Medulla oblongata (tissue), 1 donor: ENCODE measurements around the gene GABRP.

ENCODE experiments used
- DNase-seq: peaks from one replicate; pipeline ENCODE4 v3.0.0-alpha.2; 2015; ENCODE audit errors: extremely low spot score

GABRP gene

DNA sequence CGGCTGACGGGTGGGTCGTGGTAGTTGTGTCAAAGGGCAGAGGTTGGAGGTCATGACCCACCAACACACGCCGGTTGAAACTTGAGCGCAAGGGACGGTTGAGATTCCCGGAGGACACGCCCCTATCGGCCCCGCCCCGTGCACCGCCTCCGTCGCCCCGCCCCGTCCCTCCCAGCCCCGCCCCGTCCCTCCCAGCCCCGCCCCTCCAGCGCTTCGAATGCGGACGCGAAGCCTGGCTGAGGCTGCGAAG is 78.1 kb downstream of the GABRP start:
- DNase-seq = no peak

DNA sequence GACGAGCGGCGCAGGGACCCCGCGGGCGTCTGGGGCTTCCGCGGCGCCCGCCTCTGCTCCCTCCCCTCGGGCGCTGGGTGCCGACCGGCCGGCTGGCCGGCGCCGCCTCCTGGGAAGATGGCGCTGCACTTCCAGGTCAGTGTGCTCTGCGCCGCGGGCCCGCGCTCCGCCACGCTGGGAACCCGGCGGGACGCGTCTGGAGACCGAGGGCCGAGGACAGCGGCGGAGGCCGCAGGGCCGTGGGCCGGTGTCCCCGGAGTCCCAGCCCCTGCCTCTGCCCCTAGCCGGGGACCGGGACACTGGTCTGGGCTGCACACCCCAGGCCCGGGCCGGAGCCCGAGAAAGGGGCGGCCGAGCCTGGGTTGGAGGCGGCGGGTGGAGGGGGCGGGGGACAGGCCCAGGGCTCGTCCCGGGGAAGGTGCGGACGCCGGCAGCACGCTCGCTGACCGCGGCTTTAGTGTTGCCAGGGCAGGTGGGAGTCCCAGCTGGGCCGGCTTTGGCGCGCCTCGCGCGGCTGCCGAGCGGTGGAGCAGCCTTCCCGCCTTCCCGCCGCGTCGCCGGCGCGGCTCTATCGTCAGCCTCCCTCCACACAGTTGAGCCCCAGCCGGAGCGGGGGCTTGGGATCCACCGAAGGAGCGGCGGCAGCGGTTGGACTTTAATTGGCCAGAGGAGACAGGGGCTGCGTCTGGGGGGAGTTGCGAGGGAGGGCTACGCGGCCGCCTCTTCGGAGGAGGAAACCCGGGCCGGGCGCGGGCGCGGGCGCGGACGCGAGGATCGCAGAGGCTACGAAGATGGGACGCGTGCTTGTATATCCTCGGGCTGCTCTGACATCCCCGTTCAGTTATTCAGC is 78.6 kb downstream of the GABRP start, which contains the start of gene RANBP17:
TSS of gene RANBP17 (plus strand) at position 102 of the 850 bp plus-strand sequence.
- DNase-seq = peak; percentile 8

DNA sequence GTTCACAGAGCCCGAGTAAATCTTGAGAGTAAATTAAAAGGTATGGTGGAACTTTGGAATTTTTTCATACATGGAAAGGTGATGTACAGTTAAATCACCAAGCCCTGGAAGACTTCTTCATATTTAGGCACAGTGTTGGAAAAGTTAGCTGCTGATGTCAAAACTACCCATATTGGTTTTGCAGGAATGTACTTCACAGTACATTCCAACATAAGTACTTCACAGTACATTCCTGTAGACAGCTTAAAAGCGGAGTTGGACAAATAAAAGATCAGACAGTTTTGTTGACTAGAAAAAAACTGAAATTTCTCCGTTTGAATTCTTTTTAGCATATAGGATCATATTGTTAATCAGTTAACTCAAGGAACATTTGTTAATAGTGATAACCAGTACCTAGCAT is 80.1 kb downstream of the GABRP start:
- DNase-seq = no peak
